ENCODE measurements around the gene STRIP2. TPM values are rescaled to one million over a fixed set of nuclear protein-coding genes. Genes with fewer than 3 reads are reported as not detected.

Gene STRIP2
- total and polyA plus RNA-seq, 2 donors (not counting 1 experiment from before 2014, with no cell fraction given) = 0.21 to 0.79 TPM

GRCh38 chr7:129423700-129424410 is 10.4 kb upstream of the STRIP2 start:
- H3K9me3 ChIP-seq (ENCODE audit: control extremely low read depth in 1 of 3, control insufficient read depth in 2 of 3, insufficient read depth in 1 of 3, low read length in 2 of 3) = no peaks in the 10 kb centered on the region
- ChIA-PET CTCF (interaction anchor here (1.6 kb wide), 1 partner anchor 206 kb away, joined by 3 read pairs; no protein-coding TSS in a partner anchor), POLR2A (no interaction called here)
- no peaks in the 10 kb centered on the region for H3K27me3 Mint-ChIP-seq
- TF ChIP-seq CTCF (IDR thresholded peaks at IDR 0.05) (no peak), EZH2 (IDR thresholded peaks at IDR 0.05; ENCODE audit: borderline replicate concordance, insufficient read depth, low read depth, low read length, poor library complexity, severe bottlenecking) (no peak)
- H3K27me3 ChIP-seq (replicated peaks in 1 of 4; ENCODE audit: control extremely low read depth in 1 of 4, control insufficient read depth in 3 of 4, insufficient read depth in 4 of 4, low read length in 3 of 4) = no peaks in the 10 kb centered on the region
- WGBS (ENCODE audit: insufficient coverage) = no CpG with 5 or more reads among the region's 2 CpGs
- no peaks in the 10 kb centered on the region for H3K4me1 ChIP-seq (ENCODE audit: control insufficient read depth in 2 of 2, insufficient read depth in 2 of 2, low read length in 2 of 2)
- H3K4me2 ChIP-seq (replicated peaks; ENCODE audit: low read depth, low read length, poor library complexity, severe bottlenecking) = no peak overlapping the region
- no peak overlapping the region for H3K9ac ChIP-seq (ENCODE audit: low read length)
- H2AFZ ChIP-seq (ENCODE audit: insufficient read depth, low read depth, low read length, poor library complexity, severe bottlenecking) = no peak overlapping the region
- no peaks in the 10 kb centered on the region for H4K20me1 ChIP-seq (ENCODE audit: control insufficient read depth, insufficient read depth, low read length, poor library complexity, severe bottlenecking)
- H3K36me3 ChIP-seq (replicated peaks in 1 of 2; ENCODE audit: control extremely low read depth in 1 of 2, control insufficient read depth in 1 of 2, extremely low read depth in 1 of 2, insufficient read depth in 2 of 2, low read length in 1 of 2) = peaks cover 7 to 14% of the 10 kb centered on the region in 2 experiments
- no peaks in the 10 kb centered on the region for H3K79me2 ChIP-seq (ENCODE audit: control insufficient read depth, insufficient read depth, low read length)
- no peaks in the 10 kb centered on the region for H3K4me1 Mint-ChIP-seq
- no peak overlapping the region for H3K27ac Mint-ChIP-seq
- intact Hi-C loops (cut with micrococcal nuclease) = no loop called here
- no peak for ATAC-seq (ENCODE audit: low read depth)
- H3K4me3 Mint-ChIP-seq = no peak overlapping the region
- no peak overlapping the region for H3K4me3 ChIP-seq (ENCODE audit: control extremely low read depth in 1 of 5, extremely low read depth in 1 of 5, insufficient read depth in 1 of 5, low read depth in 2 of 5, low read length in 4 of 5)
- H3K9me3 Mint-ChIP-seq (ENCODE audit: insufficient read depth) = no peaks in the 10 kb centered on the region
- DNase-seq = no peak
- no peak overlapping the region for H3K27ac ChIP-seq (ENCODE audit: low read length in 2 of 2)

- H3K79me2 ChIP-seq (ENCODE audit: control insufficient read depth, insufficient read depth, low read length) = no peaks in the 10 kb centered on the region
- no peak overlapping the region for H2AFZ ChIP-seq (ENCODE audit: insufficient read depth, low read depth, low read length, poor library complexity, severe bottlenecking)
- intact Hi-C loops (cut with micrococcal nuclease) = no loop called here
- Mint-ChIP-seq H3K4me1 (no peaks in the 10 kb centered on the region), H3K27ac (no peak overlapping the region), H3K27me3 (no peaks in the 10 kb centered on the region), H3K9me3 (ENCODE audit: insufficient read depth) (no peaks in the 10 kb centered on the region), H3K4me3 (no peak overlapping the region)
- peaks cover 7 to 14% of the 10 kb centered on the region in 2 experiments for H3K36me3 ChIP-seq (replicated peaks in 1 of 2; ENCODE audit: control extremely low read depth in 1 of 2, control insufficient read depth in 1 of 2, extremely low read depth in 1 of 2, insufficient read depth in 2 of 2, low read length in 1 of 2)
- H3K4me1 ChIP-seq (ENCODE audit: control insufficient read depth in 2 of 2, insufficient read depth in 2 of 2, low read length in 2 of 2) = no peaks in the 10 kb centered on the region
- DNase-seq (no peak), ATAC-seq (ENCODE audit: low read depth) (no peak)
- no peak overlapping the region for H3K4me3 ChIP-seq (ENCODE audit: control extremely low read depth in 1 of 5, extremely low read depth in 1 of 5, insufficient read depth in 1 of 5, low read depth in 2 of 5, low read length in 4 of 5)
- POLR2A ChIA-PET = no interaction called here
- no peaks in the 10 kb centered on the region for H4K20me1 ChIP-seq (ENCODE audit: control insufficient read depth, insufficient read depth, low read length, poor library complexity, severe bottlenecking)
- TF ChIP-seq EZH2 (IDR thresholded peaks at IDR 0.05; ENCODE audit: borderline replicate concordance, insufficient read depth, low read depth, low read length, poor library complexity, severe bottlenecking) (no peak), CTCF (IDR thresholded peaks at IDR 0.05) (no peak)
- H3K27me3 ChIP-seq (replicated peaks in 1 of 4; ENCODE audit: control extremely low read depth in 1 of 4, control insufficient read depth in 3 of 4, insufficient read depth in 4 of 4, low read length in 3 of 4) = no peaks in the 10 kb centered on the region
- CTCF ChIA-PET = interaction anchor here (0.6 to 1.7 kb wide), 2 partner anchors 59 to 87 kb away, joined by 4 read pairs; no protein-coding TSS in a partner anchor
- no peaks in the 10 kb centered on the region for H3K9me3 ChIP-seq (ENCODE audit: control extremely low read depth in 1 of 3, control insufficient read depth in 2 of 3, insufficient read depth in 1 of 3, low read length in 2 of 3)
- H3K9ac ChIP-seq (ENCODE audit: low read length) = no peak overlapping the region
- no peak overlapping the region for H3K27ac ChIP-seq (ENCODE audit: low read length in 2 of 2)
- H3K4me2 ChIP-seq (replicated peaks; ENCODE audit: low read depth, low read length, poor library complexity, severe bottlenecking) = no peak overlapping the region
Observed at GRCh38 chr7:129426482-129426881, 7.8 kb upstream of the STRIP2 start.
